Hepatocyte (in vitro differentiated cells): ENCODE data around the gene BIVM. TPM values are rescaled to one million over a fixed set of nuclear protein-coding genes. Genes with fewer than 3 reads are reported as not detected.

Experiments used
- DNase-seq: peaks from one replicate; pipeline ENCODE4 v3.0.0-alpha.2; 2016; ENCODE audit warnings: low spot score
- H2AFZ ChIP-seq: fragments of 200-600 bp; sonication (generic); 2 replicates; pipeline ENCODE4 v1.6.0; 2016; ENCODE audit warnings: antibody characterized with exemption, mild to moderate bottlenecking
- H3K27ac ChIP-seq: fragments of 200-600 bp; sonication (generic); 2 replicates; pipeline ENCODE4 v1.5.1; 2016; ENCODE audit warnings: mild to moderate bottlenecking
- H3K27me3 ChIP-seq: fragments of 200-600 bp; sonication (generic); 2 replicates; pipeline ENCODE4 v1.6.1; 2016
- H3K36me3 ChIP-seq: fragments of 200-600 bp; sonication (generic); replicated peaks from 2 replicates; pipeline ENCODE4 v1.5.1; 2016; ENCODE audit warnings: low read depth; ENCODE audit not compliant: insufficient read depth
- H3K4me1 ChIP-seq: fragments of 200-600 bp; sonication (generic); 2 replicates; pipeline ENCODE4 v1.5.1; 2016; ENCODE audit warnings: mild to moderate bottlenecking, moderate library complexity; ENCODE audit not compliant: insufficient read depth
- H3K4me2 ChIP-seq: fragments of 200-600 bp; sonication (generic); 2 replicates; pipeline ENCODE4 v1.6.0; 2016
- H3K4me3 ChIP-seq: fragments of 200-600 bp; sonication (generic); 2 replicates; pipeline ENCODE4 v1.5.1; 2016; ENCODE audit warnings: mild to moderate bottlenecking
- H3K79me2 ChIP-seq: fragments of 200-600 bp; sonication (generic); 2 replicates; pipeline ENCODE4 v1.6.0; 2017; ENCODE audit warnings: mild to moderate bottlenecking
- H3K9me2 ChIP-seq: fragments of 200-600 bp; sonication (generic); replicated peaks from 2 replicates; pipeline ENCODE4 v1.6.0; 2017; ENCODE audit warnings: mild to moderate bottlenecking; ENCODE audit not compliant: insufficient read depth
- H3K9me3 ChIP-seq: fragments of 200-600 bp; sonication (generic); 2 replicates; pipeline ENCODE4 v1.5.1; 2016; ENCODE audit warnings: low read depth, mild to moderate bottlenecking
- H4K20me1 ChIP-seq: fragments of 200-600 bp; sonication (generic); 2 replicates; pipeline ENCODE4 v1.6.0; 2016; ENCODE audit warnings: mild to moderate bottlenecking; ENCODE audit not compliant: insufficient read depth, poor library complexity, severe bottlenecking
- CTCF ChIP-seq: fragments of 200-600 bp; sonication (generic); IDR thresholded peaks from 2 replicates; pipeline ENCODE4 v1.5.1; 2016; ENCODE audit warnings: antibody characterized with exemption, mild to moderate bottlenecking; ENCODE audit not compliant: poor library complexity
- EZH2 ChIP-seq: fragments of 200-600 bp; sonication (generic); IDR thresholded peaks from 2 replicates; pipeline ENCODE4 v1.6.1; 2016; ENCODE audit warnings: antibody characterized with exemption, mild to moderate bottlenecking, borderline replicate concordance
- EZH2phosphoT487 ChIP-seq: fragments of 200-600 bp; sonication (generic); IDR thresholded peaks from one replicate; pipeline ENCODE4 v1.6.1; 2018; ENCODE audit warnings: antibody characterized with exemption, mild to moderate bottlenecking, low read depth, moderate library complexity; ENCODE audit not compliant: unreplicated experiment, severe bottlenecking
- whole genome bisulfite sequencing: methylation state at CpG from one replicate; pipeline ENCODE4 v1.1.6; 2016; ENCODE audit warnings: low lambda C conversion rate; ENCODE audit errors: missing lambda C conversion rate; 5-methylcytosine and 5-hydroxymethylcytosine counted together
- polyA plus RNA-seq: library from polyadenylated mRNA; unstranded; fragments of >200 nt; fragmentation: Nextera tagmentation; extraction: Ambion mirVana; gene quantifications from 2 replicates; pipeline ENCODE4 v1.2.1, GENCODE V29; 2016
- total RNA-seq: library from RNA; depleted of rRNA; stranded (reverse); fragments of >200 nt; gene quantifications from 2 replicates; pipeline ENCODE4 v1.2.3, GENCODE V29; 2014

BIVM gene
- total and polyA plus RNA-seq, 2 experiments from 2014 or later = 10.7 to 33.5 TPM

- H3K4me3 ChIP-seq = no peak overlapping the region
- no peaks in the 10 kb centered on the region for H3K9me2 ChIP-seq
- no peak for DNase-seq
- no peak overlapping the region for H2AFZ ChIP-seq
- no peak for TF ChIP-seq EZH2
- TF ChIP-seq CTCF = no peak
- TF ChIP-seq EZH2phosphoT487 = no peak
- H3K9me3 ChIP-seq = no peaks in the 10 kb centered on the region
- no peaks in the 10 kb centered on the region for H3K4me1 ChIP-seq
- H3K27ac ChIP-seq = no peak overlapping the region
- no peak overlapping the region for H3K4me2 ChIP-seq
- no peaks in the 10 kb centered on the region for H3K36me3 ChIP-seq
- H3K27me3 ChIP-seq = no peaks in the 10 kb centered on the region
- WGBS = 80% methylated on average over 13 of the region's 13 CpGs
- no peaks in the 10 kb centered on the region for H3K79me2 ChIP-seq
- H4K20me1 ChIP-seq = no peaks in the 10 kb centered on the region
Observed at GRCh38 chr13:102879793-102880499, 81.0 kb downstream of the BIVM start.

- no peak for TF ChIP-seq EZH2phosphoT487
- no peak for TF ChIP-seq CTCF
- no peak for TF ChIP-seq EZH2
- no peaks in the 10 kb centered on the region for H3K36me3 ChIP-seq
- H3K9me2 ChIP-seq = no peaks in the 10 kb centered on the region
- H3K4me1 ChIP-seq = no peaks in the 10 kb centered on the region
- no peak overlapping the region for H2AFZ ChIP-seq
- no peaks in the 10 kb centered on the region for H3K27me3 ChIP-seq
- H3K4me2 ChIP-seq = no peak overlapping the region
- no peaks in the 10 kb centered on the region for H3K79me2 ChIP-seq
- 98% methylated on average over 4 of the region's 4 CpGs for WGBS
- no peaks in the 10 kb centered on the region for H4K20me1 ChIP-seq
- no peak overlapping the region for H3K4me3 ChIP-seq
- no peaks in the 10 kb centered on the region for H3K9me3 ChIP-seq
- no peak overlapping the region for H3K27ac ChIP-seq
- no peak for DNase-seq
Observed at GRCh38 chr13:102881819-102882686, 83.1 kb downstream of the BIVM start.

Other genes starting within 250 kb of the BIVM start
- 42.7 and 47.3 TPM in 2 replicates for gene TPP2, start 202.1 kb upstream of the BIVM start, total RNA-seq
- gene TPP2, start 202.1 kb upstream of the BIVM start, polyA plus RNA-seq = 15.0 and 18.1 TPM in 2 replicates
- gene METTL21C, start 104.1 kb upstream of the BIVM start, total RNA-seq = not detected in 2 replicates
- 0.43 TPM in 1 of 2 replicates, not detected in the other for gene METTL21C, start 104.1 kb upstream of the BIVM start, polyA plus RNA-seq
- 11.3 and 15.4 TPM in 2 replicates for gene TEX30, start 25.3 kb upstream of the BIVM start, total RNA-seq
- gene TEX30, start 25.3 kb upstream of the BIVM start, polyA plus RNA-seq = 14.6 and 20.6 TPM in 2 replicates
- 18.1 and 21.4 TPM in 2 replicates for gene POGLUT2, start 143 bp upstream of the BIVM start, total RNA-seq
- 18.1 and 20.7 TPM in 2 replicates for gene POGLUT2, start 143 bp upstream of the BIVM start, polyA plus RNA-seq
- gene ERCC5, start 46.9 kb downstream of the BIVM start, total RNA-seq = 58.7 and 67.1 TPM in 2 replicates
- 31.3 and 34.4 TPM in 2 replicates for gene ERCC5, start 46.9 kb downstream of the BIVM start, polyA plus RNA-seq